Activated T-helper 17 cell treated with anti-CD3 and anti-CD28 coated beads, Interleukin-2, amount 50 U/mL, for 72 hours (primary cell): ENCODE data around the gene TESMIN. TPM values are rescaled to one million over a fixed set of nuclear protein-coding genes. Genes with fewer than 3 reads are reported as not detected.

Experiments used
- ATAC-seq: fragments of 150-1000 bp; cut with Tn5 transposase; replicated peaks from 2 replicates; pipeline ENCODE4 v1.10.0; 2021; ENCODE audit warnings: mild to moderate bottlenecking, moderate library complexity
- H3K27ac Mint-ChIP-seq: one replicate; pipeline ENCODE4 v1.8.0; 2022; ENCODE audit warnings: mixed read lengths
- H3K27me3 Mint-ChIP-seq: one replicate; pipeline ENCODE4 v1.8.0; 2022; ENCODE audit warnings: mixed read lengths
- H3K36me3 Mint-ChIP-seq: one replicate; pipeline ENCODE4 v1.8.0; 2022; ENCODE audit warnings: low read depth, mild to moderate bottlenecking, mixed read lengths
- H3K4me1 Mint-ChIP-seq: one replicate; pipeline ENCODE4 v1.8.0; 2022; ENCODE audit warnings: mixed read lengths
- H3K4me3 Mint-ChIP-seq: one replicate; pipeline ENCODE4 v1.8.0; 2022; ENCODE audit warnings: mild to moderate bottlenecking, mixed read lengths
- H3K9me3 Mint-ChIP-seq: one replicate; pipeline ENCODE4 v1.8.0; 2022; ENCODE audit warnings: mixed read lengths
- total RNA-seq, 2 donors: library from RNA; stranded (reverse); gene quantifications; one replicate each; pipeline ENCODE4 v1.2.3, GENCODE V29; 2022

The TESMIN gene
- total RNA-seq, 2 donors from 2014 or later, result 7.7 to 11.8 TPM

DNA sequence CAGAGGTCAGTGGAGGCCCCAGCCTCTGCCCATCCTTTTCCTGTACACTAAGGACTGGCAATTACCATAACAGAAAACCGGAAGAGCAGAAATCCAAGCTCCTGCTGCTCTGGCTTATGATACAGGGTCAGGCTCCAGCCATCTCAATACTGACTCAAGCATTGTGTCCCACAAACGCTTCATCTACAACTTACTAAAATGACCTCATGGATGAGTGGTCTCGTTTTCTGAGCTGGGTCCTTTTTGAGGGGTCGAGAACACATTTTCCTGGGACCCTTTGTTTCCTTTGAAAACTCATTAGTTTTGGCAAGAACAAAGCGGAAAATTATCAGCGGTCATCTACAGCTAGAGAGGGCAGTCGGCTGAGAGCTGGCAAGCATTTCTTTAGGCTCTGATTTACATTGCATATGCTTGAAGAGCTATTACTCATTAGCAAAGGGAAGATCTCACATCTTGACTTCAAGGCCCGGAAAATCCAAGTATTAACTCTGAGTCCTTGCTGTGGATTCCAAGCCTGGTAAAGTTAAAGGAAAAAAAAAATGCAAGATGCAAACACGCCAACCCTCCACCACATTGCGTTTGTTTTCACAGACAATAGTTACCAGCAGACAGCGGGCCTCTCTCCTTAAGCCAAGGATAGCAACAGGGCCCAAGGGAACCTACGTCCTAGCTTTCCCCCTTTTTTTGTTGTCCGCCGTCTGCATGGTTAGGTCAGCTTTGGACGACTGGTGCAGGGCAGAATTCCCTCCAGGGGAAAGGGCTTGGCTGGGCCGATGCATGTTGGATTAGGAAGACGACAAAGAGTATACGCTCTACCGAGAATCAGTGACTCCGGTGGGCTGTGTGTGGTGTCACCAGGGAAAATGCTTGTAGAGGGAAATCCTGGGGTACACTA, 1.8 kb downstream of the TESMIN start:
- H3K4me3 Mint-ChIP-seq, result peak overlapping the region; percentile 56
- no peak for ATAC-seq
- H3K27ac Mint-ChIP-seq, result peak overlapping the region; percentile 65
- H3K4me1 Mint-ChIP-seq, result no peaks in the 10 kb centered on the region
- no peaks in the 10 kb centered on the region for H3K27me3 Mint-ChIP-seq
- H3K36me3 Mint-ChIP-seq, result peaks cover 12% of the 10 kb centered on the region
- H3K9me3 Mint-ChIP-seq, result no peaks in the 10 kb centered on the region

DNA sequence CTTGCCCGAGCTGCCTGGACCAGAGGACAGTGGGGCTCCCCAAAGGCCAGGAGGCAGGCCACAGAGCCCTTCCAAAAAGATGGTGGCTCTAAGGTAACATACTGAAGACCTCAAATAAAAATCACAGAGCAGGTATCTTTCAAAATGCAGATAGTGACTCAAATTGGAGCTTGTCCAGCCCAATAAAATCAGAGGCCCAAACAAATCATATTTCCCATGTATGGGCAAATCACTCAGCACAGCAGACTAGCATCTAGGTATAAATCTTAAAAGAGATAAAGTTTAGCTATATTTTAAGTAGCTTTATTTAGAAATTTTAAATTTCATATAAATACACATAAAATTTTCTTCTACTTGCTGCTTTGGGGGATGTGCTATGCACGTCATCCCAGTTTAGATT, 3.3 kb downstream of the TESMIN start:
- Mint-ChIP-seq H3K4me3 (no peak overlapping the region), H3K9me3 (no peaks in the 10 kb centered on the region), H3K4me1 (no peaks in the 10 kb centered on the region), H3K27me3 (no peaks in the 10 kb centered on the region), H3K27ac (no peak overlapping the region), H3K36me3 (peaks cover 12% of the 10 kb centered on the region)
- no peak for ATAC-seq

DNA sequence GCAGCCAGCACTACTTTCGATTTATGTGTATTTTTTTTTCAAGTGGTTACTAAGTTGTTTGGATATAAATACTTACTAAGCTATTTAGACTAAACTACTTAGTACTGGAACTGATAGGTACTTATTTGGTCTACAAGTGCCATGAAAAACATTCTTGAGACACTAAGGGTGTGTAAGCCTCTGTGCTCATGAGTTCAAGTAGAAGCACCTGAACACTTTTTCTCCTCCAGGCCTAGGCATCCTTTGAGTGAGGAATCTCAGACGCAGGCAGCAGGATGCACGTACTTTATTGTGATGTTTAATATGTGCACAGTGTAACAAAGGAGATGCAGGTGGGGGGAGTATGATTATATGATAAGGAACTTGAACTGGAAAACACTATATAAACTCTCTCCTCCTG, 7.8 kb downstream of the TESMIN start:
- no peaks in the 10 kb centered on the region for H3K27me3 Mint-ChIP-seq
- no peak for ATAC-seq
- no peak overlapping the region for H3K4me3 Mint-ChIP-seq

GRCh38 chr11:68741463-68741862, 9.9 kb downstream of the TESMIN start:
- no peaks in the 10 kb centered on the region for H3K27me3 Mint-ChIP-seq
- H3K36me3 Mint-ChIP-seq, result peaks cover 6% of the 10 kb centered on the region
- no peak overlapping the region for H3K4me3 Mint-ChIP-seq
- no peaks in the 10 kb centered on the region for H3K9me3 Mint-ChIP-seq
- no peak for ATAC-seq
- no peak overlapping the region for H3K27ac Mint-ChIP-seq
- no peaks in the 10 kb centered on the region for H3K4me1 Mint-ChIP-seq

More for the DNA sequence above, 7.8 kb downstream of the TESMIN start:
- no peaks in the 10 kb centered on the region for H3K4me1 Mint-ChIP-seq
- H3K27ac Mint-ChIP-seq, result no peak overlapping the region
- H3K36me3 Mint-ChIP-seq, result peaks cover 12% of the 10 kb centered on the region
- H3K9me3 Mint-ChIP-seq, result no peaks in the 10 kb centered on the region

GRCh38 chr11:68735646-68736045, 15.7 kb downstream of the TESMIN start:
- Mint-ChIP-seq H3K4me1 (no peaks in the 10 kb centered on the region), H3K4me3 (no peak overlapping the region)

GRCh38 chr11:68735125-68735524, 16.2 kb downstream of the TESMIN start:
- Mint-ChIP-seq H3K4me3 (no peak overlapping the region), H3K36me3 (no peaks in the 10 kb centered on the region), H3K4me1 (no peaks in the 10 kb centered on the region), H3K9me3 (no peaks in the 10 kb centered on the region), H3K27ac (no peak overlapping the region), H3K27me3 (no peaks in the 10 kb centered on the region)
- ATAC-seq, result no peak

More at GRCh38 chr11:68735646-68736045, 15.7 kb downstream of the TESMIN start:
- no peak overlapping the region for H3K27ac Mint-ChIP-seq
- no peaks in the 10 kb centered on the region for H3K36me3 Mint-ChIP-seq
- no peaks in the 10 kb centered on the region for H3K9me3 Mint-ChIP-seq
- H3K27me3 Mint-ChIP-seq, result no peaks in the 10 kb centered on the region
- ATAC-seq, result no peak

- Mint-ChIP-seq H3K27me3 (no peaks in the 10 kb centered on the region), H3K9me3 (no peaks in the 10 kb centered on the region), H3K36me3 (no peaks in the 10 kb centered on the region), H3K4me3 (no peak overlapping the region), H3K27ac (no peak overlapping the region), H3K4me1 (no peaks in the 10 kb centered on the region)
- no peak for ATAC-seq
These were observed 17.2 kb downstream of the TESMIN start for GRCh38 chr11:68734111-68734510.

- ATAC-seq, result no peak
- no peaks in the 10 kb centered on the region for H3K36me3 Mint-ChIP-seq
- no peaks in the 10 kb centered on the region for H3K9me3 Mint-ChIP-seq
- no peaks in the 10 kb centered on the region for H3K4me1 Mint-ChIP-seq
- no peak overlapping the region for H3K27ac Mint-ChIP-seq
- H3K27me3 Mint-ChIP-seq, result no peaks in the 10 kb centered on the region
- no peak overlapping the region for H3K4me3 Mint-ChIP-seq
These were observed 23.5 kb downstream of the TESMIN start for GRCh38 chr11:68727783-68728182.

GRCh38 chr11:68724293-68724692, 27.0 kb downstream of the TESMIN start:
- Mint-ChIP-seq H3K4me1 (no peaks in the 10 kb centered on the region), H3K27ac (no peak overlapping the region), H3K9me3 (peaks cover 4% of the 10 kb centered on the region), H3K36me3 (peaks cover 2% of the 10 kb centered on the region), H3K4me3 (no peak overlapping the region), H3K27me3 (no peaks in the 10 kb centered on the region)
- ATAC-seq, result no peak

DNA sequence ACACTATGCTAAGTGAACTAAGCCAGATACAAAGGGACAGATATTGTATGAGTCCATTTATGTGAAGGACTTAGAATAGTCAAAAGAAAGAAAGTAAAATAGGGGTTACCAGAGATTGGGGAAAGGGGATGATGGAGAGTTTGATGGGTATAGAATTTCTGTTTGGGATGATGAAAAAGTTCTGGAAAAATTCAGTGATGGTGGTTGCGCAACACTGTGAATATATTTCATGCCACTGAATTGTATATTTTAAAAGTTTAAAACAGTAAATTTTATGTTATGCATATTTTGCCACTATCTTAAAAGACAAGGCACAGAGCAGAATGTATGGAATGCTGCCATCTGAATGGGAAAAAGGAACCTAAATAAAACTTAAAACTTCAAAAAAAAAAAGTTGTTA, 29.2 kb downstream of the TESMIN start:
- Mint-ChIP-seq H3K27me3 (no peaks in the 10 kb centered on the region), H3K27ac (no peak overlapping the region), H3K9me3 (peaks cover 4% of the 10 kb centered on the region), H3K4me3 (no peak overlapping the region), H3K4me1 (no peaks in the 10 kb centered on the region), H3K36me3 (peaks cover 7% of the 10 kb centered on the region)
- ATAC-seq, result no peak

GRCh38 chr11:68721075-68721474, 30.2 kb downstream of the TESMIN start:
- Mint-ChIP-seq H3K4me1 (no peaks in the 10 kb centered on the region), H3K36me3 (peaks cover 7% of the 10 kb centered on the region), H3K27me3 (no peaks in the 10 kb centered on the region), H3K9me3 (peaks cover 4% of the 10 kb centered on the region), H3K4me3 (no peak overlapping the region), H3K27ac (no peak overlapping the region)
- no peak for ATAC-seq

- Mint-ChIP-seq H3K27ac (no peak overlapping the region), H3K4me3 (no peak overlapping the region), H3K9me3 (peaks cover 4% of the 10 kb centered on the region), H3K27me3 (no peaks in the 10 kb centered on the region), H3K36me3 (peaks cover 7% of the 10 kb centered on the region), H3K4me1 (no peaks in the 10 kb centered on the region)
- ATAC-seq, result no peak
These were observed 35.7 kb downstream of the TESMIN start for GRCh38 chr11:68715456-68716122.

DNA sequence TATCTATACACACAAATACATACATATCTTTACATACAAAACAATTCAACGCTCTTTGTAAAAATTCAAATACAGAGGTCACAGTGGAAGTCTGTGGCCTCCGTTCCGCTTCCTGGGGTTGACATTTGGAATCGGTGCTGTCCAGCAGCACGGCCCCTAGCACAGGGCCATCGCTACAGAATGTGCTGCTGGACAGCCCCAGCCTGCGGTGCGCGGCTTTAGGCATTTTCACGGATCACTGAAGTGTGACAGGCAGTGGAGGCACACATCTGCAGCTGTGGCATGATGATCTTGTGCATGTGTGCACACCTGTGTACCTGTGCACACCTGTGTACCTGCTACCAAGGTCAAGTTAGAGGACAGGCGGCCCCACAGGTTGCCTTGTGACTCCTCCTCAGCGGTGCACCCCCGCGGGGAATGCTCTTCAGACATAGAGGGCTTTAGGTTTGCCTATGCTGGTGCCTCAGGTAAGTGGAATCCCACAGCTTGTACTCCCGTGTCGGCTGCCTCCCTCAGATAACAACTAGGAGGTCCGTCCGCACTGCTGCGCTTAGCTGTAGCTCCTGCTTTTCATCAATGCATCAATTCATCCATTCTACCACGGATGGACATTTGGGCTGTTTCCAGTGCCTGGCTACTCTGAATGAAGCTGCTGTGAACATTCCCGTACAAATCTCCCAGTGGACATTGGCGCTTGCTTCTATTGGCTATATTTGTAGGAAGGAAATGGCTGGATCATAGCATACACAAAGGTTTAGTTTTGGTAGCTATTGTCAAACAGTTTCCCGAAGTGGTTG, 37.1 kb downstream of the TESMIN start:
- no peak overlapping the region for H3K27ac Mint-ChIP-seq

GRCh38 chr11:68711114-68711513, 40.2 kb downstream of the TESMIN start:
- H3K27ac Mint-ChIP-seq, result no peak overlapping the region
- H3K36me3 Mint-ChIP-seq, result no peaks in the 10 kb centered on the region
- H3K4me3 Mint-ChIP-seq, result no peak overlapping the region
- H3K9me3 Mint-ChIP-seq, result no peaks in the 10 kb centered on the region
- ATAC-seq, result no peak
- H3K4me1 Mint-ChIP-seq, result no peaks in the 10 kb centered on the region
- no peaks in the 10 kb centered on the region for H3K27me3 Mint-ChIP-seq

More for the DNA sequence above, 37.1 kb downstream of the TESMIN start:
- Mint-ChIP-seq H3K9me3 (no peaks in the 10 kb centered on the region), H3K4me3 (no peak overlapping the region), H3K36me3 (peaks cover 4% of the 10 kb centered on the region), H3K27me3 (no peaks in the 10 kb centered on the region), H3K4me1 (no peaks in the 10 kb centered on the region)
- ATAC-seq, result no peak
